Upper lobe of left lung (tissue), 6 donors: ENCODE data around the gene AP4M1. TPM values are rescaled to one million over a fixed set of nuclear protein-coding genes. Genes with fewer than 3 reads are reported as not detected.
A peak's percentile ranks its signal among the peaks of the same experiment; 100 is the strongest.

Experiments used
- ATAC-seq, 2 donors: fragments of 200-7000 bp; cut with Tn5 transposase; one replicate each; pipeline ENCODE4 v1.9.1; 2022; ENCODE audit warnings: mild to moderate bottlenecking in 2 of 2, moderate library complexity in 2 of 2; ENCODE audit not compliant: low FRiP score in 2 of 2
- DNase-seq, 2 donors: peaks; one replicate each; pipeline ENCODE4 v3.0.0-alpha.2; 2019 to 2020
- H3K27ac ChIP-seq, 4 donors: fragments of 200-600 bp; sonication (generic); one replicate each; pipeline ENCODE4 v1.5.1; 2016 to 2019
- H3K27me3 ChIP-seq, 4 donors: fragments of 200-600 bp; sonication (generic); one replicate each; pipeline ENCODE4 v1.5.1; 2017 to 2019
- H3K36me3 ChIP-seq, 4 donors: fragments of 200-600 bp; sonication (generic); one replicate each; pipeline ENCODE4 v1.5.1; 2016 to 2019
- H3K4me1 ChIP-seq, 4 donors: fragments of 200-600 bp; sonication (generic); one replicate each; pipeline ENCODE4 v1.5.1; 2018 to 2019
- H3K4me3 ChIP-seq, 4 donors: fragments of 200-600 bp; sonication (generic); one replicate each; pipeline ENCODE4 v1.5.1; 2017 to 2019; ENCODE audit warnings: mild to moderate bottlenecking in 2 of 4, moderate library complexity in 1 of 4
- H3K9me3 ChIP-seq, 4 donors: fragments of 200-600 bp; sonication (generic); one replicate each; pipeline ENCODE4 v1.5.1; 2018 to 2019
- EP300 ChIP-seq, 4 donors: sonication (generic); formaldehyde crosslinking; IDR thresholded peaks; one replicate each; pipeline ENCODE4 v1.5.1; 2017; ENCODE audit warnings: antibody characterized with exemption in 4 of 4, control low read depth in 2 of 4
- POLR2A ChIP-seq, 4 donors: fragments of 450-650 bp; IDR thresholded peaks; one replicate each; pipeline ENCODE4 v1.5.1; 2016 to 2017; ENCODE audit warnings: antibody characterized with exemption in 4 of 4, mild to moderate bottlenecking in 2 of 4
- POLR2AphosphoS5 ChIP-seq, 2 donors: sonication (generic); formaldehyde crosslinking; IDR thresholded peaks; one replicate each; pipeline ENCODE4 v1.5.1; 2017; ENCODE audit warnings: antibody characterized with exemption in 2 of 2
- WGBS, 2 donors: methylation state at CpG; one replicate each; pipeline ENCODE4 v1.1.5; 2017 to 2018; 5-methylcytosine and 5-hydroxymethylcytosine counted together
- small RNA-seq, 4 donors: library from RNA; depleted of rRNA; stranded (forward); fragments of <200 nt; gene quantifications; one replicate each; pipeline ENCODE3, GENCODE V24; 2016
- total RNA-seq, 6 donors: library from RNA; depleted of rRNA in 4 of 6; stranded (reverse); fragments of >200 nt in 4 of 6; gene quantifications; one replicate each; pipeline versions ENCODE4 v1.1.0 to v1.2.1, GENCODE V29; 2016 to 2021
- TF ChIP-seq, protein P1 (sequence below), 6 experiments: fragments of 450-650 bp in 4 of 6; fragments of 200-600 bp in 2 of 6; sonication (generic) in 2 of 6; IDR thresholded peaks; one replicate each; pipeline ENCODE4 v1.5.1; 2016 to 2019; ENCODE audit warnings: antibody characterized with exemption in 6 of 6
- donor health status: DM: no; HTN: no; CAD: no; lungs with moderate emphysema.
- donor health status: DM: no; HTN: yes; CAD: no; lungs with severe emphysema.

AP4M1 gene
- total RNA-seq, 6 donors from 2014 or later, result 17.3 to 142 (median 19.4) TPM

DNA sequence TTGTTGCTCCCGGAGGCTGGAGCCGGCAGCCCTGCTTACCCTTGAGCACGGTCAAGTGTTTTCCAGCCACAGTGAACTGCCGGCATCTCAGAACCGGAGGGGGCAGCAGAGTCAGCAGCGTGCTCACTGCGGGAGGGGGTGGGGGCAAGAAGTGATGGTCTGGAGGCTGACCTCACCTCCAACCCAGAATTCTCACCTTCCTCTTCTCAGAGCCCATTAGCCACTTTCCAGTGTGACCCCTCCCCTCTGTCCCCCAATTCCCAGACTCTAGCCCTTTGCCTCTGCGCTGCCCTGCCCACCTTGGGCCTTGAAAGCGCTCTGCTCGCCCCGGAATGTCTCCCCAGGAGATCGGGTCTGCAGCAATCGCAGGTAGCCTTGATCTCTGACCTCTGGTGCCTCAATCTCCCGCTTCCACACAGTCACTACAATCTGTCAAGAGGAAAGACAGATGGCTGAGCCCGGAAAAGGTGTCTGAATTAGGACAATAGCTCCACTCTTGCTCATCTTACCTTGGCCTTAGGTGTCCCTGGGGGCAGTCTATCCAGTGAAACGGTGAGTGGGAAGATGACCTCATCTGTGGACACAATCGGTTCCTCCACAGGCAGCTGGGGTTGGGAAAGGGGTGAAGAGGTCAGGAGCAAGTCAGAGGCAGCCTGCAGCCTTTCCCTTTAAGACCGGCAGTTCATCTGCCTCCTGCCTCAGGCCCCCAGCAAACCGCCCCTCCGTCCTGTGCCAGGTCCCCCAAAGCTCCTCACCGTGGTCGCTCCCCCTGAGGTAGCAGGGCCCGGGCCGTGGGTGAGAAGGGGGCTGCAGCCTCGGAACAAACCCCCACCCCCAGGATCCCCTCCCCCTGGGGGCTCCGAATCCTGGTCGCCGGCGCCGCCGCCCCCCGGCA lies 56.1 kb downstream of the AP4M1 start:
- peaks cover 3 to 45% (median 35%) of the 10 kb centered on the region in 4 donors for H3K36me3 ChIP-seq
- WGBS, 2 donors, result 45 to 48% methylated on average over 14 to 23 of the region's 32 CpGs
- no peaks in the 10 kb centered on the region for H3K9me3 ChIP-seq
- H3K27me3 ChIP-seq, result no peaks in the 10 kb centered on the region
- ATAC-seq (peak in 1 of 2 donors; percentile 54), DNase-seq (peak in 1 of 2 donors; percentile 83)
- peak overlapping the region; percentile 77 to 92 (median 85) for H3K27ac ChIP-seq
- H3K4me1 ChIP-seq, result peaks cover 10 to 36% (median 27%) of the 10 kb centered on the region in 4 donors
- peak overlapping the region; percentile 83 to 98 (median 94) for H3K4me3 ChIP-seq
- peak; percentile 29 for TF ChIP-seq POLR2AphosphoS5 (IDR thresholded peaks at IDR 0.05)
- TF ChIP-seq EP300 (IDR thresholded peaks at IDR 0.05), result no peak
- TF ChIP-seq, protein P1, sequence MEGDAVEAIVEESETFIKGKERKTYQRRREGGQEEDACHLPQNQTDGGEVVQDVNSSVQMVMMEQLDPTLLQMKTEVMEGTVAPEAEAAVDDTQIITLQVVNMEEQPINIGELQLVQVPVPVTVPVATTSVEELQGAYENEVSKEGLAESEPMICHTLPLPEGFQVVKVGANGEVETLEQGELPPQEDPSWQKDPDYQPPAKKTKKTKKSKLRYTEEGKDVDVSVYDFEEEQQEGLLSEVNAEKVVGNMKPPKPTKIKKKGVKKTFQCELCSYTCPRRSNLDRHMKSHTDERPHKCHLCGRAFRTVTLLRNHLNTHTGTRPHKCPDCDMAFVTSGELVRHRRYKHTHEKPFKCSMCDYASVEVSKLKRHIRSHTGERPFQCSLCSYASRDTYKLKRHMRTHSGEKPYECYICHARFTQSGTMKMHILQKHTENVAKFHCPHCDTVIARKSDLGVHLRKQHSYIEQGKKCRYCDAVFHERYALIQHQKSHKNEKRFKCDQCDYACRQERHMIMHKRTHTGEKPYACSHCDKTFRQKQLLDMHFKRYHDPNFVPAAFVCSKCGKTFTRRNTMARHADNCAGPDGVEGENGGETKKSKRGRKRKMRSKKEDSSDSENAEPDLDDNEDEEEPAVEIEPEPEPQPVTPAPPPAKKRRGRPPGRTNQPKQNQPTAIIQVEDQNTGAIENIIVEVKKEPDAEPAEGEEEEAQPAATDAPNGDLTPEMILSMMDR (IDR thresholded peaks at IDR 0.05), result peak in 1 of 6 experiments; percentile 8
- no peak for TF ChIP-seq POLR2A (IDR thresholded peaks at IDR 0.05)

Small RNA genes within 50 kb of the gene (small RNA-seq; reads per million reads assigned to genes)
- 69.5 to 148 (median 89.1) reads per million in 4 donors for gene MIR106B
- gene MIR25, result 1,174 to 2,287 (median 1,779) reads per million in 4 donors
- 110 to 234 (median 140) reads per million in 4 donors for gene MIR93

Other genes starting within 250 kb of the AP4M1 start
- gene OR2AE1, start 224.6 kb upstream of the AP4M1 start, total RNA-seq, result under 1 TPM in 2 of 6 donors, not detected in 4; 0.59 to 0.67 TPM
- gene TRIM4, start 182.1 kb upstream of the AP4M1 start, total RNA-seq, result 100 to 1,000 TPM in 1 of 6 donors, 10 to 100 TPM in 5; 31.2 to 107 (median 42.1) TPM
- 1 to 10 TPM in 1 of 6 donors, under 1 TPM in 2, not detected in 3; 0.24 to 3.1 (median 0.31) TPM for gene GJC3, start 172.0 kb upstream of the AP4M1 start, total RNA-seq
- 10 to 100 TPM in 5 of 6 donors, 1 to 10 TPM in 1; 2.3 to 35.6 (median 28.8) TPM for gene AZGP1, start 125.6 kb upstream of the AP4M1 start, total RNA-seq
- gene ZKSCAN1, start 86.0 kb upstream of the AP4M1 start, total RNA-seq, result 10 to 100 TPM; 19.3 to 50.4 (median 36.9) TPM
- 10 to 100 TPM in 4 of 6 donors, 1 to 10 TPM in 2; 8.6 to 17.8 (median 10.8) TPM for gene ZSCAN21, start 51.9 kb upstream of the AP4M1 start, total RNA-seq
- 10 to 100 TPM; 18.4 to 50.3 (median 22.8) TPM for gene ZNF3, start 19.9 kb upstream of the AP4M1 start, total RNA-seq
- gene COPS6, start 12.7 kb upstream of the AP4M1 start, total RNA-seq, result 100 to 1,000 TPM in 1 of 6 donors, 10 to 100 TPM in 5; 23.4 to 217 (median 53.9) TPM
- gene MCM7, start 246 bp upstream of the AP4M1 start, total RNA-seq, result 10 to 100 TPM; 29.3 to 78.6 (median 44.1) TPM
- gene TAF6, start 17.7 kb downstream of the AP4M1 start, total RNA-seq, result 10 to 100 TPM; 33.4 to 76.5 (median 53.0) TPM
- 10 to 100 TPM in 2 of 6 donors, 1 to 10 TPM in 4; 2.9 to 14.6 (median 6.5) TPM for gene CNPY4, start 18.0 kb downstream of the AP4M1 start, total RNA-seq
- gene MBLAC1, start 25.3 kb downstream of the AP4M1 start, total RNA-seq, result 10 to 100 TPM in 1 of 6 donors, 1 to 10 TPM in 5; 1.0 to 11.4 (median 3.3) TPM
- gene LAMTOR4, start 47.3 kb downstream of the AP4M1 start, total RNA-seq, result 100 to 1,000 TPM; 111 to 223 (median 148) TPM
- 100 to 1,000 TPM in 1 of 6 donors, 10 to 100 TPM in 5; 12.6 to 108 (median 25.3) TPM for gene TRAPPC14, start 57.1 kb downstream of the AP4M1 start, total RNA-seq
- gene GAL3ST4, start 67.0 kb downstream of the AP4M1 start, total RNA-seq, result 10 to 100 TPM in 1 of 6 donors, 1 to 10 TPM in 4, not detected in 1; 2.4 to 11.5 (median 5.2) TPM
- 10 to 100 TPM in 1 of 6 donors, 1 to 10 TPM in 2, under 1 TPM in 3; 0.20 to 25.1 (median 0.96) TPM for gene GPC2, start 75.7 kb downstream of the AP4M1 start, total RNA-seq
- 1 to 10 TPM in 5 of 6 donors, not detected in 1; 1.5 to 5.2 (median 2.8) TPM for gene STAG3, start 76.3 kb downstream of the AP4M1 start, total RNA-seq
- gene PVRIG, start 118.3 kb downstream of the AP4M1 start, total RNA-seq, result 1 to 10 TPM in 5 of 6 donors, under 1 TPM in 1; 0.63 to 6.3 (median 1.7) TPM
- gene SPDYE3, start 206.1 kb downstream of the AP4M1 start, total RNA-seq, result not detected